ENCODE results near the gene CCDC40.
A peak's percentile ranks its signal among the peaks of the same experiment; 100 is the strongest.

Gene CCDC40

DNA sequence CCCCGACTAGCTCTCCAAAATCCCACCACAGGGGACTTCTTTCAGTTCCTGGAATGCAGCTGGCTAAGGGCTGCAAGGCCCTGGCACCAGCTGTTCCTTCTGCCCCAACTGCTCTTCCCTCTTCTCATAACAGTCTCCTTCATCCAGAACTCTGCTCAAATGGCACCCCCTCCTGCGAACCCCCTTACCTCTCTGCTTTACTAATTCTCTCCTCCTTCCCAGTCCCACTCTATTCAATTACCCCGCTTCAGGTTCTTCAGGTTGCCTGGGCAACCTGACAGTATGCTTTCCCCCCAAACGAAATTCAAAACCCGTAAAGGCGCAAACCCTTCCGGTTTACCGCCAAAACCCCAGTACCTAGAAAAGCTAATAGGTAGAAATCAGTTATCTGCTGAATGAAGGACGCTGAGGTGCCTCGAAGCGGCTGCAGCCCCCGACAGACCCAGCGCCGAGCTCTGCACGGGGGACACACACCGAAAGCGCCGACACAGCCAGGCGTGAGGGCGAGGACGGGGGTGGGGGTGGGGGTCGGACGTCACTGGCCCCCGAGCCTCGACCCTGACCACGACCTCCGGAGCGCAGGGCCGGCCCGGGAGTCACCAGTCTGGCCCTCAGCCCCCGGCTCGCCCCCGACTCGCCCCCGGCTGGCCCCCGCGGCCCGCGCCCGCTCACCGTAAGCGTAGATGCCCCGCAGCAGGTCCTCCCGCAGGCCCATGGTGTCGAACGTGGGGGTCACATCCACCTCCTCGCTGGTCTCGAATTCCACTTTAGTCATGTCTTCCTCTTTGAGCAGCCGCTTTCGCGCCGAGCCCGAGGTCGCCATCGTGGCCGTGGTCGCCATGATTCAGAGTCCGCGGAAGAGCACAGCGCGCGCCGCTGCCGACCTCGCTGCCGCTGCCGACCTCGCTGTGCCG lies 109.9 kb downstream of the CCDC40 start:
- TF ChIP-seq, protein P1, sequence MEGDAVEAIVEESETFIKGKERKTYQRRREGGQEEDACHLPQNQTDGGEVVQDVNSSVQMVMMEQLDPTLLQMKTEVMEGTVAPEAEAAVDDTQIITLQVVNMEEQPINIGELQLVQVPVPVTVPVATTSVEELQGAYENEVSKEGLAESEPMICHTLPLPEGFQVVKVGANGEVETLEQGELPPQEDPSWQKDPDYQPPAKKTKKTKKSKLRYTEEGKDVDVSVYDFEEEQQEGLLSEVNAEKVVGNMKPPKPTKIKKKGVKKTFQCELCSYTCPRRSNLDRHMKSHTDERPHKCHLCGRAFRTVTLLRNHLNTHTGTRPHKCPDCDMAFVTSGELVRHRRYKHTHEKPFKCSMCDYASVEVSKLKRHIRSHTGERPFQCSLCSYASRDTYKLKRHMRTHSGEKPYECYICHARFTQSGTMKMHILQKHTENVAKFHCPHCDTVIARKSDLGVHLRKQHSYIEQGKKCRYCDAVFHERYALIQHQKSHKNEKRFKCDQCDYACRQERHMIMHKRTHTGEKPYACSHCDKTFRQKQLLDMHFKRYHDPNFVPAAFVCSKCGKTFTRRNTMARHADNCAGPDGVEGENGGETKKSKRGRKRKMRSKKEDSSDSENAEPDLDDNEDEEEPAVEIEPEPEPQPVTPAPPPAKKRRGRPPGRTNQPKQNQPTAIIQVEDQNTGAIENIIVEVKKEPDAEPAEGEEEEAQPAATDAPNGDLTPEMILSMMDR (IDR thresholded peaks at IDR 0.05; ENCODE audit: insufficient read depth, low read length, missing control alignments): no peak
- CTCF ChIA-PET: interaction anchor here (0.9 to 2.2 kb wide), 5 partner anchors 18 to 138 kb away, joined by 3 to 13 read pairs (median 4); partner anchors contain the start of gene GAA
- DNase-seq (ENCODE audit: low read depth, low spot score): no peak
- POLR2A ChIA-PET: interaction anchor here (0.6 to 2.1 kb wide), 9 partner anchors 13 to 193 kb away, joined by 3 to 10 read pairs (median 4); partner anchors contain the start of genes GAA and SGSH
- H3K4me3 ChIP-seq (ENCODE audit: low read depth, low read length): peak overlapping the region; percentile 97

DNA sequence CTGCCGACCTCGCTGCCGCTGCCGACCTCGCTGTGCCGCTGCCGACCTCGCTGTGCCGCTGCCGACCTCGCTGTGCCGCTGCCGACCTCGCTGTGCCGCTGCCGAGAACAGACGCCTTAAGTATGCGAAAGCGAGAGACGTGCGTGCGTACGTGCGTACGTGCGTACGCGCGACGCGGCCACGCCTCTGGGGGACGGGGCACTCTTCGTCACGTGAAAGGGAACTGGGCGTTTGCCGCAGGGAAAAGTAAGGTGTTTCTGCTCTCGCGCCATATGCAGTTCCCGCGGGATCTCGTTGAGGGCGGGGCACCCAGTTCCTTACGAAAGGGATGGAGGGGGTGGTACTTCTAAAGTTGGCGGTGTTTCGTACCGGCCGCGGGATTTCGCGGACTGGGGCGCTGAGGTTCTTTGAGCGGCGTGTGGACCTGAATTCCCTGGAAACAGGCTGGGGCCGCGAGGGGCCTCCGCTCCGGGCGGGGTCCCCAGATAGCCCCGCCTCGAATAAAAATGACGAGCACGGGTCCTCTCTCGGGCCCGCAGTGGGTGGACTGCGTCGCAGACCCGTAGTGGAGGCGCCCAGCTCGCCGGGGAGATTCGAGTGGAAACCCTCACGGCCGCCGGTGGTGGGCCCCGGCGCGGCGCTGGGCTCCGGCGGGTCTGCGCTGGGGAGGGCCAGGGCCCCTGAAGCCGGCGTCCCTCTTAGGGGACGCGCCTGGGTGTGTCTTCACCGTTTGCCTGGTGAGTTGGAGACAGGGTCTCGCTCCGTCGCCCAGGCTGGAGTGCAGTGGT lies 110.8 kb downstream of the CCDC40 start, which contains the start of gene EIF4A3:
Gene EIF4A3, minus strand, starts transcription at position 94 of the 788 bp plus-strand sequence. CDS start 167 bp downstream, outside the sequence.
- DNase-seq (ENCODE audit: low read depth, low spot score): peak; percentile 93
- ChIA-PET POLR2A (interaction anchor here (0.5 kb wide), 1 partner anchor 133 kb away, joined by 3 read pairs; no protein-coding TSS in a partner anchor), CTCF (interaction anchor here (2.0 to 2.2 kb wide), 3 partner anchors 46 to 65 kb away, joined by 7 to 13 read pairs (median 13); partner anchors contain the start of gene GAA)

More for the DNA sequence above, 110.8 kb downstream of the CCDC40 start, which contains the start of gene EIF4A3:
- peak within 1 kb of the TSS; percentile 97 for H3K4me3 ChIP-seq (ENCODE audit: low read depth, low read length)
- TF ChIP-seq, protein P1 (IDR thresholded peaks at IDR 0.05; ENCODE audit: insufficient read depth, low read length, missing control alignments): no peak

Measured in AG04449 (cell line).